HepG2 (cell line): ENCODE data around the gene GLRX5. TPM values are rescaled to one million over a fixed set of nuclear protein-coding genes. Genes with fewer than 3 reads are reported as not detected.
A peak's percentile ranks its signal among the peaks of the same experiment; 100 is the strongest.

Experiments used
- CENPT ChIP-seq: sonication (generic); formaldehyde crosslinking; IDR thresholded peaks from 2 replicates; pipeline ENCODE4 v1.8.0; 2022; ENCODE audit warnings: low read depth, mild to moderate bottlenecking, moderate library complexity, missing genetic modification reagents
- DNMT3B ChIP-seq: conservative IDR thresholded peaks from 2 replicates; pipeline ENCODE4 v1.6.1; 2016; ENCODE audit warnings: missing biosample characterization, control low read depth
- EP300 ChIP-seq, 3 experiments: sonication (generic) in 1 of 3; formaldehyde crosslinking in 1 of 3; IDR thresholded peaks; 2 replicates each; pipeline versions ENCODE4 v1.5.1 to v1.6.1; 2011 to 2020; ENCODE audit warnings: low read depth in 2 of 3, low read length in 2 of 3, borderline replicate concordance in 1 of 3, improper control_type of control experiment in 1 of 3, mild to moderate bottlenecking in 1 of 3, missing genetic modification reagents in 1 of 3, moderate library complexity in 1 of 3
- GTF3A ChIP-seq: sonication (generic); formaldehyde crosslinking; conservative IDR thresholded peaks from 2 replicates; pipeline ENCODE4 v1.4.0; 2020; ENCODE audit warnings: mild to moderate bottlenecking, missing genetic modification reagents
- IRF9 ChIP-seq: sonication (generic); formaldehyde crosslinking; IDR thresholded peaks from 2 replicates; pipeline ENCODE4 v1.8.0; 2022; ENCODE audit warnings: missing genetic modification reagents, mild to moderate bottlenecking, borderline replicate concordance
- JUND ChIP-seq: sonication (generic); formaldehyde crosslinking; IDR thresholded peaks from 2 replicates; pipeline ENCODE4 v1.8.0; 2022; ENCODE audit warnings: mild to moderate bottlenecking, missing genetic modification reagents
- KAT7 ChIP-seq: IDR thresholded peaks from 2 replicates; pipeline ENCODE4 v1.6.1; 2018; ENCODE audit warnings: borderline replicate concordance, missing compliant biosample characterization
- KLF16 ChIP-seq, 2 experiments: sonication (generic) in 1 of 2; formaldehyde crosslinking in 1 of 2; IDR thresholded peaks; 2 replicates each; pipeline versions ENCODE4 v1.6.1 to v1.8.0; 2016 to 2023; ENCODE audit warnings: missing genetic modification reagents in 2 of 2, missing compliant biosample characterization in 1 of 2
- PAXIP1 ChIP-seq: sonication (generic); formaldehyde crosslinking; conservative IDR thresholded peaks from 2 replicates; pipeline ENCODE4 v1.4.0; 2020; ENCODE audit warnings: mild to moderate bottlenecking, missing genetic modification reagents, moderate library complexity
- THRA ChIP-seq: sonication (generic); formaldehyde crosslinking; IDR thresholded peaks from 2 replicates; pipeline ENCODE4 v1.4.0; 2020; ENCODE audit warnings: missing genetic modification reagents, borderline replicate concordance
- ZBED4 ChIP-seq: sonication (generic); formaldehyde crosslinking; IDR thresholded peaks from 2 replicates; pipeline ENCODE4 v1.4.0; 2020; ENCODE audit warnings: missing genetic modification reagents, borderline replicate concordance
- ZMAT3 ChIP-seq: sonication (generic); formaldehyde crosslinking; conservative IDR thresholded peaks from 2 replicates; pipeline ENCODE4 v1.7.0; 2021; ENCODE audit warnings: missing genetic modification reagents
- ZMYM3 ChIP-seq: sonication (generic); formaldehyde crosslinking; IDR thresholded peaks from 2 replicates; pipeline ENCODE4 v1.5.1; 2020; ENCODE audit warnings: mild to moderate bottlenecking, missing genetic modification reagents
- ZNF101 ChIP-seq: sonication (generic); formaldehyde crosslinking; IDR thresholded peaks from 2 replicates; pipeline ENCODE4 v1.4.0; 2020; ENCODE audit warnings: mild to moderate bottlenecking, low read depth, missing genetic modification reagents, borderline replicate concordance
- ZNF264 ChIP-seq: sonication (generic); formaldehyde crosslinking; IDR thresholded peaks from 2 replicates; pipeline ENCODE4 v1.4.0; 2020; ENCODE audit warnings: missing genetic modification reagents
- ZNF317 ChIP-seq: sonication (generic); formaldehyde crosslinking; IDR thresholded peaks from 2 replicates; pipeline ENCODE4 v1.5.0; 2020; ENCODE audit warnings: mild to moderate bottlenecking, missing genetic modification reagents
- polyA plus RNA-seq, 8 experiments: library from polyadenylated mRNA; depleted of rRNA in 3 of 8; stranded (reverse) in 7 of 8; unstranded in 1 of 8; fragments of >200 nt; fragmentation: Illumina TruSeq in 4 of 8; extraction: Trizol in 4 of 8; gene quantifications; 2 replicates each; pipeline versions ENCODE4 v1.2.1 to v1.2.3, GENCODE V29; 2011 to 2016; ENCODE audit warnings: low read depth in 4 of 8, missing spikeins in 1 of 8, mixed read lengths in 1 of 8; ENCODE audit not compliant: insufficient read depth in 1 of 8
- total RNA-seq, 5 experiments: library from RNA; depleted of rRNA; stranded (reverse); fragments of >200 nt; fragmentation: Illumina TruSeq; extraction: Trizol; gene quantifications; 2 replicates each; pipeline ENCODE4 v1.2.3, GENCODE V29; 2016; ENCODE audit warnings: low read depth in 1 of 5

GLRX5 gene
- total and polyA plus RNA-seq, 2 of the 13 experiments (the other 11 are each of a cell fraction or from before 2014, with no cell fraction given): 122 to 146 TPM

GRCh38 chr14:95549656-95550585, 15.1 kb downstream of the GLRX5 start (continued):
- TF ChIP-seq ZMYM3 (CRISPR knock-in tag): peak; percentile 50; the same call in 1 of the 2 replicates
- TF ChIP-seq CENPT (CRISPR knock-in tag): no peak
- TF ChIP-seq EP300 (IDR thresholded peaks at IDR 0.05; ENCODE audit: low read depth in 2 of 2, low read length in 2 of 2): peak in 1 of 2 experiments; percentile 80; a peak in 2 of 4 replicates
- TF ChIP-seq EP300 (CRISPR knock-in tag; IDR thresholded peaks at IDR 0.05; ENCODE audit: borderline replicate concordance): peak; percentile 74; the same call in 1 of the 2 replicates
- peak; percentile 32; the same call in 1 of the 2 replicates for TF ChIP-seq JUND (CRISPR knock-in tag)
- peak; percentile 29; the same call in 1 of the 2 replicates for TF ChIP-seq IRF9
- 0 out of 2 replicates have a peak, but pooled peaks have one; percentile 61 for TF ChIP-seq KAT7 (CRISPR knock-in tag)
- TF ChIP-seq ZBED4 (CRISPR knock-in tag): peak; percentile 35; the same call in 1 of the 2 replicates
- 0 out of 2 replicates have a peak, but pooled peaks have one; percentile 44 for TF ChIP-seq GTF3A (CRISPR knock-in tag)
- peak; percentile 92 for TF ChIP-seq PAXIP1
- TF ChIP-seq ZNF317 (CRISPR knock-in tag): peak; percentile 39; the same call in 1 of the 2 replicates
- TF ChIP-seq ZNF264 (CRISPR knock-in tag): peak; percentile 37; the same call in 1 of the 2 replicates
- TF ChIP-seq THRA (CRISPR knock-in tag): peak; percentile 90; the same call in 1 of the 2 replicates
- TF ChIP-seq KLF16 (CRISPR knock-in tag; IDR thresholded peaks at IDR 0.05): peak in 1 of 2 experiments; percentile 58; a peak in 2 of 4 replicates
- TF ChIP-seq DNMT3B (CRISPR knock-in tag): 0 out of 2 replicates have a peak, but pooled peaks have one; percentile 26
- TF ChIP-seq ZMAT3 (CRISPR knock-in tag): 0 out of 2 replicates have a peak, but pooled peaks have one; percentile 58
- no peak for TF ChIP-seq ZNF101 (CRISPR knock-in tag)
